ENCODE data around the gene JDP2.

JDP2 gene

DNA sequence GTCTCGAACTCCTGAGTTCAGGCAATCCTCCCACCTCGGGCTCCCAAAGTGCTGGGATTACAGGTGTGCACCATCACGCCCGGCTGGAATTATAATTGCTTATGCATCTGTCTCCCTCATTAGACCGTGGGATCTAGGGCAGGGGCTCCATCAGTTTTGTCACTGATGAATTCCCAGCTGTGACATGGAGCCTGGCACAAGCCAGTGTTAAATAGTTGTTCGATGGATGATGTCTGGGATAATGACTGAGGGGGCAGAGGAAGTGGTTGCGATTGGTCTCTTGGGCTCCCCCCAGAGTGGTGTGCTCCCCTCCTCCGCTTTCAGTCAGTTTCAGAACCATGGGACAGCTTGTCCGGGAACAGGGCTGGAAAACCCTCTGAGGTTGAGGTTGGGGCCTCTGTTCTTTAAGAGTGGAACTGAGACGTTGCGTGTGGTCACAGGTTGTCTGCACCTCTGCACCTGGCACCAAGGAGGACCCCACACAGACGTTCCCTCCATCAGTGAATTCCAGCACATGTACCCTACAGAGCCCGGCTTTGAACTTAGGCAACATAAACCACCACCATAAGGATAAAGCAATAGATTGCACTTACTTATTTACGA lies 63.7 kb downstream of the JDP2 start:
- DNase-seq: no peak

DNA sequence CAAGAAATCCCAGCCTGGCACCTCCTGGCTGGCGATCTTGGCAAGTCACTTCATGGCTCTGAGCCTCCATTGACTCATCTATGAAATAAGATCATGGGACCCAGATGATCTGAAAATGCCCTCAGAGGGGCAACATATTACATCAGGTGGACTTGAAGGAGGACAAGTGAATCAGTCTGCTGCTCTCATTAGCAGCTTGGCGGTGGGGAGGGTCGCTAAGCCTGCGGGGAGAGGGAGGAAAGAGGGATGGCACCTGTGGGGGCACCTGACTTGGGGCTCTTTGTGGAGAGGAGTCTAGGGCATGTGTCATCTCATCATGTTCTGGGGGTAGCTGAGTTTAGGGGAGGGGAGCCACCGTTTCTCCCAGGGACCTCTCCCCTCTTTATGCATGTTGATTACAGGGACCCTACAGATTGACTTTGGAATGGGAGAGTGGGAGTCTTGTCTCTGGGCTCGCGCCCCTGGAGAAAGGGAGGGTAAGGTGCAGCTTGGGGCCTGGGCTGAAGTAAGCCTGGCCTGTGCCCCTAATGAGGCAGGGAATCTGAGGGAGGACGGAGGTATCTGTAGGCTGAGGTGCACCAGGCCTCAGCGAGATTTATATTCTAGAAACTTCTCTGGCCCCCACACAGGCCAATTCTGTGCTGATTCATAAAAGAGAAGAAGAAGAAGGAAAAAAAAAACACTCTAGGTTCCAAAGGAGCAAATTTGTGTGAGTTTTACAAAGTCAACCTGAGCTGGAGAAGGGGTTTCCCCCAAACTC lies 65.2 kb downstream of the JDP2 start:
- no peak for DNase-seq

DNA sequence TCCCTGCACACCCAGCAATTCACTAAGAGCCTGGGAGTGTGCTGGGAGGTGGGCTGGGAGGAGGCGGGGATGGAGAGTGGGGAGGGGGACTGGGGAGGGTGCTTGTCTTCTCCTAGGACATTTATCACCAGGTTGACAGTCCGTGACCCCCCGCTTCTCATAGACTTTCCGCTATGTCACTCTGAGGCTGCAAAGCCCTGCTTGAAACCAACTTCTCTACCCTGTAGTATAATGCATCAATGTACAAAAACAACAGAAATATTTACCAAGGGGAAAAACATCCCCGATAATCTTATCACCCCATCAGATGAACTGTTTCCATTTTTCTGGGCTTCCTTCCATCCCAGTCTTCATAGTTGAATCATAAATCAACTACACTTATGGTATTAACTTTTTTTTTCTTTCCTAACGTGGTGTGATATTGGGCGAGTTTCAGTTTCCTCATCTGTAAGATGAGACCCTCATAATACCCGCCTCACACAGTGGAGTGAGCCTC lies 65.8 kb downstream of the JDP2 start:
- DNase-seq: no peak

DNA sequence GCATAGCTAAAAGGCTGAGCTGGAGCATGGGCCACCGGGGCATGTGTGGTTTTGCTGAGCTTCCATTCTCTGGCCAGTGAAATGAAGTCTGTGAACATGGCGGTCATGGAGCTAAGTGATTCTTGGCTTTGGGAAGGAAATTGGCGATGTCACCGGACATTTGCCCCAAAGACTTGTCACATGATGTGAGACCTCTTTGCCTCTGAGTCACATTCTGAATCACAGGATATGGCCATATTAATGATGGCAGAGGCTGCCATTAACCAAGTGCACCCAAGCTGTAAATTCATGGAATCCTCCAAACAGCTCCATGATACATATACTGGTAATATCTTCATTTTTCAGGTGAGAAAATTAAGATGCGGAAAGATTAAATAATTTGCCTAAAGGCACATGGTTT lies 67.1 kb downstream of the JDP2 start:
- no peak for DNase-seq

DNA sequence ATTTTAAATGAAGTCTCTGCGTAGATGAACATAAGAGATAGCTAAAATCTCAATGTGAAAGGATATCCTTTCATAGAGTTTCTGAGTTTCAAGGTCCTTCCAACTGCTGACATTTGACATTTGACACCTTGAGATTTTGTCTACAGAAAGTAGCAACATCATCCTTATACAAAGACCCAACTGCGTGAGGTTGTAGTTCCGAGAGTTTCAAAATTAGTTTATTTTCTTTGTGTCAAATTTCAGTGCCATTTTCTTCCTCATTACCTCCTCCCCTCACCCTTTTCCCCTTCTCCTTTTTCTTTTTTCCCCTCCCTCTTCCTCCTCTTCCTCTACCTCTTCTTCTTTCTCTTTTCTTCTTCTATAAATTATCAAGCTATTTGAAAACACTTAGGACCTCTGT lies 67.6 kb downstream of the JDP2 start:
- DNase-seq: no peak

DNA sequence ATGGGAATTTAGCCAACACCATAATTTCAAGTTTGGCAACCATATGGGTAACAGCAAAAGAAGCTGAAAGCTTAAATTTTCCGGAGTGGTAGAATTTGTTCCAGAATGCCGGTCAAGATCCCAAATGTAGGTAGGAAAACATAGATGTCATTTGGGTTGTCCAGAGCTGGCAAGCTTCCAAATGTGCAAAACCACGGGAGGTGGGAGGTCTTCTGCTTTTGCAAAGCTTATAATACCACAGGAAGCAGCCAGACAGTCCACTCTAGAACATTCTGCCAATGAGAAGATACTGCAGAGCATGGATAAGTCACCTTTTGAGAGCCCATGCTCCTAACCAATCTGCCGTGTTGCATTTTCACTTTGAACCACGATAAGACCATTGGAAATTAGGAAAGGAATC lies 68.1 kb downstream of the JDP2 start:
- no peak for DNase-seq

DNA sequence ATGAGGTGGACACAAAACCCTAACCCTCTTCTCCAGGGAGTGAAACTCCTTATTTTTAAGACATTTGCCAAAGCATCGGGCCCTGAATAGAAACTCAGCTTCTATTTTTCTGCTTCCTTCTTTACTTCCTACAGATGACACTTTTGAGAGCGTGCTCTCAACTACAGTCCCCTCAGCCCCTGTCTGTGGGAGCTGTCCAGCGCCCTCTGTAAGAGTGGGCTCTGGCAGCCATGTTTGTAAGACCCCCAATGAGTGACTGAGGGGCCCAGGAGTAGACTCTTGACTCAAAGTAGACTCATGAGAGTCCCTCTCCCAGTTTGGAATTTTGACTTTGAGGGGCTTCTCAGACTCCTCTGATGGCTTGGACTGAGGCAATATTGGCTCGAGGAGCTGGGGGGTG lies 68.9 kb downstream of the JDP2 start:
- no peak for DNase-seq

DNA sequence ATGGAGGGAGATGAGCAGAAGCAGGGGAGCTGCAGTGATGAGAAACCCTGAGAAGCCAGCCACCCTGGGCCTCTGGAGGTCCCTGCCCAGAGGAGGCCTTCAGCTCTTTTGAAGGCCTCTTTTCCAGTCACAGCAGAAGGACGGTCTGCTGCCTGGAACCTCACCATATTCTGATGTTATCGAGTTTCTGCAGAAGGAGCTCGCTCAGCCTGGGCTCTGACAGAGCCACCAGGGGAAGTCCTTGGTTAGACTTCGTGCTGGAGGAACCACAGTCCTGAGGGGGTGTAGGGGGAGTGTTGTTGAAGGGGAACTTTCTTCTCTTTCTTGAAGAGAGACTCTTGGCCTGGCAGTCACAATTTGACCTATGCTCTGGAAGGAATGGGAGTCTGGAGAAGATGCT lies 69.4 kb downstream of the JDP2 start:
- no peak for DNase-seq

DNA sequence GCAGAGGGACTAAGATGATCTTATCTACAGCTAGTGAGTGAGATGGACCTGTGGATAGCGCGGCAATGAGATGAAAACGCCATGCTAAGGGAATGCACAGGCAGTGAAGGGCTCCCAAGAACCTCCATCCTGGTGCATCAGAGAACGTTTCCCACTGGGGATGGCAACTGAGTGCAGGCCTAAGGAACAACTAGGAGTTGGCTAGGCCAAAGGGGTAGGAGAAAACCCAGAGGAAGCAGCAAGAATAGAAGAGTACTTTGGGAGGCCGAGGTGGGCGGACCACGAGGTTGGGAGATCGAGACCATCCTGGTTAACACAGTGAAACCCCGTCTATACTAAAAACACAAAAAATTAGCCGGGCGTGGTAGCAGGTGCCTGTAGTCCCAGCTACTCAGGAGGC lies 69.9 kb downstream of the JDP2 start:
- DNase-seq: no peak

DNA sequence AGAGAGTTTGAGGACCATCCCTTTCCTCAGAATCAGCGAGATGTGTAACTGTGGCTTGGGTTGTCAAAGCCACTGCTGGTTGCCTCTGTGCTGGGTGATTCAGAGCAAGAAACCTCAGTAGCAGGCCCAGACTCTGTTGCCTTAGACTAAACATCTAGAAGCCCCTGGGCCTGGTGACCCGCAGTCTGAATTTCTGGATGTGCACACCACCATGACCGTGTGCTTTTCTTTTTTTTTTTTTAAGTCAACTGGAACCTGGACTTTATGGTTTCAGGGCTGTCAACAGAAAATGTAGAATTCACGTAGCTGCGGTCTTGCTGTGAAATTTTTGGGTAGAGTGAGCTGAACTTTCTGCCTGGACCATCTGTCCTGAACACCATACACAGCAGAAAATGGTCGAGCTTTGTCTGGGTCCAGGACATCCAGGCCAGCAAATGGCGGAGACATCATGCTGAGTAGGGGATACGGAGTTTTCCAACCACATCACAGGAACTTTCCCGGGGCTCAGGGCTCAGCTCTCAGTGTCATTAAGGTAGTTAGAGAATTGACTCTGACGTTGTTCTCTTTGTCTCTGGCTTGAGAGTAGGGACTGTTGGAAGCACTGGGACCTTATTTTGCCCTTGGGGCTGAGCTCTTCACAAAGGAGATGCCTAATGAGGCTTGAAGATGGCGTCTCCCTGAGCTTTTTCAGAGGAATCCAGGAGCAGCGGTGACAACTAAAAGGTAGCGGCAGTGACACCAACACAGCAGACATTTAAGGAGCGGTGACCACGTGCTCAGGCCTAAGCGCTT lies 71.5 kb downstream of the JDP2 start:
- DNase-seq: no peak

DNA sequence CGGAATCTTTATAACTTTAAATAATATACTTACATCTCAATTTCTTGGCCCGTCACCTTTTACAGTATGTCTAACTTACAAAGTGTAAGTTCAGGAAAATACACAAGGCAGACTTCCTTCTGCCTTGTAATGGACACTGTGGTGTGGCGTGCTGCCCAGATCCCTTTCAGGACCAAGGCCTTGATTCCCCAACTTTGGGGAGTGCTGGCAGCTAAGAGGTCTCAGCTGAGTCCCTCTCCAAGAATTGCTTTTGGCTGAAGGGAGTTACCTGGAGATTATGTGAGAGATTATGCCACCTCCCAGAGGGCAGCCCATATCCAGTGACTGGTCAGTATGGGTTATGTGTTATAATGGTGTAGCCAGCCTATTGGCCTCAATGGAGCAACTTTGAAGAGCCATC lies 73.3 kb downstream of the JDP2 start:
- DNase-seq: no peak

DNA sequence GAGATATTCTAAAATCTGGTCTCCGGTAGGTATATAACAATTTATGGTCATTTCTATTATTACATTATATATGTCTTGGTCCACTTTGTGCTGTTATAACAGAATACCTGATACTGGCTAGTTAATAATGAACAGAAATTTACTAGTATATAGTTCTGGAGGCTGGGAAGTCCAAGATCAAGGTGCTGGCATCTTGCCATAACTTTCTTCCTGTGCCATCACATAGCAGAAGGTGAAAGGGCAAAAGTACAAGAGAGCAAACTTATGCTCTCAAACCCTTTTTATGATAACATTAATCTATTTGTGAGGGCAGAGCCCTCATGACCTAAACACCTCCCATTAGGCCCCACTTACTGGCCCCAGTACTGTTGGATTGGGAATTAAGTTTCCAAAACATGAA lies 76.6 kb downstream of the JDP2 start:
- no peak for DNase-seq

DNA sequence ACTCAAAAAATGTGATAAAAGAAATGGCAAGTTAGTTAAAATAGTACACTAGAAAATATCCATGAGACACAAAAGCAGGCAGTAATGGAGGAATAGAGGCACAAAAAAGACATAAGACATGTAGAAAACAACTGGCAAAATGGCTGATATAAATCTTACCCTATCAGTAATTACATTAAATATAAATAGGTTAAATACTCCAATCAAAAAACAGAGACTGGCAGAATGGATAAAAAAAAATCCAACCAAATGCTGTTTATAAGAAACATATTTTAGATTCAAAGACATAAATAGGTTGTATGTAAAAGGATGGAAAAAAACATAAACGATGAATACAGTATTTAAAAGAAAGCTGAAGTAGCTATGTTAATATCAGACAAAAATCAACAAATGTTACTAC lies 79.1 kb downstream of the JDP2 start:
- no peak for DNase-seq

DNA sequence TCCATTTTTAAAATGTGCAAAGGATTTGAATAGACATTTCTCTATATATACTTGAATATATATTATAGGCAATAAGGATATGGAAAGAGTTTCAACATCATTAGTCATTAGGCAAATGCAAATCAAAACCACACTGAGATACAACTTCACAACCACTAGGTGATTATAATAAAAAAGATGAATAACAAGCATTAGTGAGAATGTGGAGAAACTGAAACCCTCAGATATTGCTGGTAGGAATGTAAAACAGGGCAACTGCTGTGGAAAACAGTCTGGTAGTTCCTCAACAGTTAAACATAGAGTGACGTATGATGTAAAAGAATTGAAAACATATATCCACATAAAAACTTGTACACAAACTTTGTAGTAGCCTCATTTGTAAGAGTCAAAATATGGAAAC lies 82.7 kb downstream of the JDP2 start:
- DNase-seq: no peak

DNA sequence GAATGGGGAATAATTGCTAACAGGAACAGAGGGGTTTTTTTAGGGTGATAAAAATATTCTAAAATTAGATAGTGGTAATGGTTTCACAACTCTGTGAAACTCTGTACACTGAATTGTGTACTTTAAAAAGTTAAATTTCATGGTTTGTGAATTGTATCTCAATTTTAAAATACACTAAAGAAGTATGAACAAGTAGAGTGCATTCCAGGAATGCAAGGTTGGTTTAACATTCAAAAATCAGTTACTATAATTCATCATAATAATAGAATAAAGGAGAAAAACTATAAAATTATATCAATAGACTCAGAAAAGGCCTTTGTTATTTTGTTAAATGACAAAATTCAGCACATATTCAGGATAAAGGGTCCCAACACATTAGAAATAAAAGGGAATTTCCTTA lies 83.4 kb downstream of the JDP2 start:
- DNase-seq: no peak

DNA sequence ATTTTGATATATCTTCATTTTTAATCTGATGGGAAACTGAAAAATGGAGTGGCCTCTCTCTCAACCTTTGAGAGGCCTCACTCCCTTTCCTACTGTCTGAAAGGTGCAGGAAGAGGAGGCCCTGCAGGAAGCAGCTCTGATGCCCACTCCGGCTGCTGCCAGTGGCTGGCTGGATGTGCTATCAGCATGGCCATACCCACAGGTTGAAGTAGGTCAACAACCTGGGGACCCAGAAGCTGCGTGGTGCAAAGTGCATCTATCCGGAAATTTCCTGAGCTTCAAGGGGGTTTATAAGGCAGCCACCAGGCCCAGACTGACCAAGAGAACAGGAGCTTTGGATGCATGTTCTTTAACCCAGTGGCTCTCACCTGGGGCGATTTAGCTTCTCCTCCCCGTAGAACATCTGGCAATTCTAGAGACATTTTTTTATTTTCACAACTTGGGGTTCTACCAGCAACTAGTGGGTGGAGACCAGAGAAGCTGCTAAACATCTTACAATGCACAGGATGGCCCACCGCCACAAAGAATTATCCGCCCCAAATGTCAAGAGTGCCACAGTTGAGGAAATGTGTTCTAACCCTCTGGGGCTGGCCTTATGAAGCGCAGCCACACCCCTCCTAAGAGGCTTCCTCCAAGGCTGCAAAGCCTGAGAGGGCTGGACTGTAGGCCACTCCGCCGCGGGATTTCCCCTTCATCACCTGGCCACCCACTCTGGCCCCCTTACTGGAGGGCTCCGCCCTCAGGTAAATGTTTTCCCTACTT lies 86.3 kb downstream of the JDP2 start:
- DNase-seq: peak; percentile 21

DNA sequence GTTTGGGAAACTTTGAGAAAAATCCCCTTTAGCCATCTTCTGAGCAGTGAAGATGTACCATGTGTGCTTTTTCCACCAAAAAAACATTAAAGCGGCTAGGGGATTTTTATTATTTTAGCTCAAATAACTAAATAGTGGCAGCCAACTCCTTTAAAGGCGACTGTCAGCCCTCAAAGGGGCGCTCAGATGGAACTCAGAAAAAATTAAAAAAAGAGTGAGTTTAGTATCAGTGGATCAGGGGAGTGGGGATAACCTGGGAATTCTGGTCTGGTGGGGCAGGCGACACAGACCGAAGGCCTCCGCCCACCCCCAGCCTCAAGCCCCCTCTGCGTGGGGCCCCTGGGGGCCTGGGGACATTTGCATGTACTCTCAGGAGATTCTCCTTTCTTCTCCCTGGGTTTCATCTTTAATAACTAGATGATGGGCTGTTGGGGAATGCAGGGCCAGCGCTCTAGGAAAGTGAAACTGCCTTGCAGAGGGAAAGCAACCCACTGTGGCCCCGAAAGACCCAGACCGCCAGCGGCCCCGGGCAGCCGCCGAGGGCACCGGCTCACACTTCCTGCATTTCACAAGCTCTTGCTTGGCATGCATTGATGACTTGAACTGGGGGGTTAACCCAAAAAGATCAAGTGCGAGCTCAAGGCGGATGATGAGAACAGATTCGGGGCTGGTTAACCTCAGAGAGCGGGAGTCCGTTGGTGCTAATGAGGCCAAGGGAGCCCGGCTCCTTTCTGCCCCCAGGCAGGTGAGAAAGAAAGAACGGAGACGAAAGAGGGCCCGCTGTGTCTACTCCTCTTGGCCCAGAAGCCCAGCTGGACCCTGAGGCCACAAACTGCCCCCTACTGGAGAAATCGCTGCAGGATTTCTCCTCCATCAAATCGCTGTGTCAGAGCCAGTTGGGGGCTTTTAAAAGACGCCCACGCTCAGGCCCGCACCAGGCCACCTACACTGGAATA lies 87.1 kb downstream of the JDP2 start:
- DNase-seq: peak; percentile 55

DNA sequence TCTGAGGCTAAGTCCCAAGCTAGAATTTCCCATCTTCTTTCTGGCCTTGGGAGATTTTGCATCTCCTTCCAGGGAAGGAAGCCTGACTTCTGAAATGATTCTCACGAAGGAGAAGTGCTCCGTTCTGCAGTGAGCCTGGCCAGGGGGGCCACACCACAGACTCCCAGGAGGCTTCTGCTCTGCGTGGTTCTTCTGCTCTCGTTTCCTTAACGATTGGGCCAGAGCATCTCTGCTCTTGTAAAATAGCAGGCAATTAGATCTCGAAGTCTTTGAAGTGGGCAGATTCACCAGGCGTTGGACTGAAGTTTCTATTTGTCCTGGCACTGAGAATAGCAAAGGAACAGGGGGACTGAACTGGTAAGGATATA lies 87.8 kb downstream of the JDP2 start:
- no peak for DNase-seq

DNA sequence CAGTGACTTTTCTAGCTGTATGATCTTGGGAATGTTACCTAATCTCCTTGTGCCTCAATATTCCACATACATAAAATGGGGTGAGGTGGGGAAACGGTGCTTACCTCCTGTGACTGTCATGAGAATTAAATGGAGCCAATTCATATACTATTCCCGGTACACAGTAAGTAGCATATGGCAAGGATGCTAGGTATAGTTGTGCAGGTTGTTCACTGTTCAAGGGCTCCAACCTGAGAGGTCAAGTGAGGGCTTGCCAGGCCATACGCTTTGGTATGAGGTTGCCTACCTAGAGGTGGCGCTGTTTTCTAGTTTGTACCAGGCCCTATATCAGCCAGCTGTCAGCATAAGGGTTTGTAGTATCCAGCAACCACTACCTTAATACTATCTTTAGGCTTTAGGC lies 90.8 kb downstream of the JDP2 start:
- no peak for DNase-seq

DNA sequence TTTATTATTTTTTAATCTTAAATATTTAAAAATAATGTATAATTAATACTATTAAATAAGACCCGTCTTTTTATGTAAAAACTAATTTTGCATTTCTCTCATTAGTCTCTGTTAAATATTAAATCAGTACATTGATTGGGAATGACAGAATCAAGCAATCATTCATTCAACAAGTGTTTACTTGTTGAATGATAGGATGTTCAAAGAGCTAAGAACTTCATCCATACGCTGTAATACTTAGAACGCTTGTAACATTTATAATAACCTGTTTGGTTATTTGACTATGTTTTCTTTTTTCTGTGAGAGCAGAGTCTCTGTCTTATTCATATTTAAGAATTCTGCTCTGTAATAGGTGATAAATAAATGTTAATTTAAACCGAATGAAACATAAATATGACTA lies 91.6 kb downstream of the JDP2 start:
- DNase-seq: no peak

DNA sequence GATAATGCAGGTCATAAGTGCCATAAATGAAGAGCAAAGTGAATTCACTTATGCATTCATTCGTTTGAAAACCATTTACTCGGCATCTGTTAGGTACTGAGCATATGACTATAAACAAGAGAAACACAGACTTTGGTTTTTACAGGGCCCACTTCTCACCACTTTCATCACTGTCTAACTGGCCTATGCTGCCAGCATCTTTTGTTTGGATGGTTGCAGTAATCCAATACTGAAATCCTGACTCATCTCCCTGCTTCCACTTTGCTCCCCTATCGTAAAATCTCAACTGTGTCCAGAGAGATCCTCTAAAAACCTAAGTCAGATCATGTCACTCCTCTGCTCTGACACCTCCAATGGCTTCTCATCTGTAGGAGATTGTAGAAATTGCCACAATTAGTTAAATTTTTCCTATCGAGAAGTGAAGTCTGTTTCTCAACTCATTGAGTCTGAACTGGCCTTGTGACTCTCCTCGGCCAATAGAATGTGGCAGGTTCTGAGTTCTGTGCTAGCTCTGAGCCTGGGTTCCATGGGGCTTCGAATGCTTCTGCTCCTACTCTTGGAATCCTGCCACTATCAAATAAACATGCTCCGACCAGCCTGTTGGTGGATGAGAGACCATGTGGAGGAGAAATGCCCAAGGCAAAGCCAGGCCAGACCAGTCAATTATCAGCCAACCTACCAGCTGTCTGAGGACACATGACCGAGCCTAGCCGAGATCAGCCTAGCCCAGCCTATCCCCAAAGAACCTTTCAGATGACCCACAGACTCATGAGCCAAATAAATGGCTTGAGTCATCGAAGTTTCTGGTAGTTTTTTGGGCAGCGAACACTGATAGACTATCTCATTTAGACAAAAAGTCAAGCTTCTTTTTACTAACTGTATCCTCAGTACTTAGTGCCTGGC lies 92.3 kb downstream of the JDP2 start:
- no peak for DNase-seq

Data from central memory CD4-positive, alpha-beta T cell (primary cell).